ENCODE measurements around the gene CDC37. TPM values are rescaled to one million over a fixed set of nuclear protein-coding genes. Genes with fewer than 3 reads are reported as not detected.

The CDC37 gene
- total and polyA plus RNA-seq, 2 experiments from 2014 or later = 183 to 280 TPM

DNA sequence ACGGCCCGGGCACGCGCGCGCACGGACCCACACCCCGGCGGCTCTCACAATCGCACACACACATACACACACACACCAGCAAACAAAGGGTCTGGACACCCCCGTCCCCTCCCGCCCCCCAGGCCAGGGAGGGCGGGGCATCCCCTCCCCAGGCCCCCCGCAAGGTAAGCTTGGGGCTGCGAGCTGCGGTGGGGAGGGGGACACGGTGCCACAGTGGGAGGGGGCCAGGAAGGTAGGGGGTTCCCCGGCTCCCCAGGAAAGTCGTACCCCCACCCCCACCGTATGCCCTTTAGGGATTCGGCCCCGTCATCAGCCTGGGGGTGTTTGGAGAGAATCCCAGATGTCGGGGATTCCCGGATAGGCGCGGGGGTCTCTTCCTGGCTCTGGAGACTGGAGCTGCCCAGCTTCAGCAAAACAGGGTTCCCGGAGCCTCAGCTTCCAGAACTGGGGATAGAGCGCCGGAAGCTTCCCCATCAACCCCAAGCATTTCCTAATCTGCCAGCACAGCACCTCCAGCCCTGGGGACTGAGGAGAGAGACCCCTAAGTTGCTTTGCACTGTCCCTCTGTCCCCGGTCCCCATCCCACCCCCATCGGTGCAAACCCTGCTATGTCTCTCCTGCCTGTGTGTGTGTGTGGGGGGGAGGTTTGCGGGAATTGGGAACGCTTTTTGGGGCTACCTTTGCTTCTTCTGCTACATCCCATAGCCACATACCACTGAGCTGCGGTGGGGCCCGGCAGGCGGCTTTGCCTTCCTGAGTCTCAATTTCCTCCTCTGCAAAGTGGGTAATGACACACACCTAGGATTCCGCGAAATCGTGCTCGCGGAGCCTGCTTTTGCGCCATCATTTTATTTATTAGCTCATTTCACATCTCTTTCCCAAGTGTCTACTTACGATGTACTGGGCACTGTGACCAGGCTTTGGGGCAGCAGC, 1.8 kb upstream of the CDC37 start:
- DNase-seq (ENCODE audit: low spot score) = peak; percentile 55

More for the DNA sequence above, 1.8 kb upstream of the CDC37 start:
- peaks cover 13% of the 10 kb centered on the region; the same call in 1 of the 2 replicates for H3F3A ChIP-seq (replicated peaks; ENCODE audit: low read depth)
- Mint-ChIP-seq H3K36me3 (ENCODE audit: low read depth) (peaks cover 7% of the 10 kb centered on the region; the same call in 2 of the 3 replicates), H3K4me3 (peak overlapping the region; percentile 97), H3K9me3 (no peaks in the 10 kb centered on the region), H3K27me3 (ENCODE audit: insufficient read depth, low read depth, poor library complexity) (peaks cover 35% of the 10 kb centered on the region), H3K27ac (no peak overlapping the region), H3K4me1 (peaks cover 22% of the 10 kb centered on the region)
- H3K4me3 ChIP-seq = peak overlapping the region; percentile 99
- no peaks in the 10 kb centered on the region for H3K36me3 ChIP-seq (ENCODE audit: insufficient read depth)
- peaks cover 31% of the 10 kb centered on the region for H3K79me2 ChIP-seq (replicated peaks; ENCODE audit: insufficient read depth)
- peaks cover 23% of the 10 kb centered on the region for H4K20me1 ChIP-seq (replicated peaks; ENCODE audit: insufficient read depth)
- peaks cover 29% of the 10 kb centered on the region for H3K27me3 ChIP-seq (ENCODE audit: insufficient read depth)
- H3K4me1 ChIP-seq (ENCODE audit: insufficient read depth) = peaks cover 10% of the 10 kb centered on the region; the same call in 1 of the 2 replicates
- TF ChIP-seq ZNF114 (CRISPR knock-in tag; IDR thresholded peaks at IDR 0.05) = no peak
- TF ChIP-seq, protein P1, sequence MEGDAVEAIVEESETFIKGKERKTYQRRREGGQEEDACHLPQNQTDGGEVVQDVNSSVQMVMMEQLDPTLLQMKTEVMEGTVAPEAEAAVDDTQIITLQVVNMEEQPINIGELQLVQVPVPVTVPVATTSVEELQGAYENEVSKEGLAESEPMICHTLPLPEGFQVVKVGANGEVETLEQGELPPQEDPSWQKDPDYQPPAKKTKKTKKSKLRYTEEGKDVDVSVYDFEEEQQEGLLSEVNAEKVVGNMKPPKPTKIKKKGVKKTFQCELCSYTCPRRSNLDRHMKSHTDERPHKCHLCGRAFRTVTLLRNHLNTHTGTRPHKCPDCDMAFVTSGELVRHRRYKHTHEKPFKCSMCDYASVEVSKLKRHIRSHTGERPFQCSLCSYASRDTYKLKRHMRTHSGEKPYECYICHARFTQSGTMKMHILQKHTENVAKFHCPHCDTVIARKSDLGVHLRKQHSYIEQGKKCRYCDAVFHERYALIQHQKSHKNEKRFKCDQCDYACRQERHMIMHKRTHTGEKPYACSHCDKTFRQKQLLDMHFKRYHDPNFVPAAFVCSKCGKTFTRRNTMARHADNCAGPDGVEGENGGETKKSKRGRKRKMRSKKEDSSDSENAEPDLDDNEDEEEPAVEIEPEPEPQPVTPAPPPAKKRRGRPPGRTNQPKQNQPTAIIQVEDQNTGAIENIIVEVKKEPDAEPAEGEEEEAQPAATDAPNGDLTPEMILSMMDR (conservative IDR thresholded peaks at IDR 0.05; ENCODE audit: low read depth in 2 of 2) = no peak
- TF ChIP-seq, protein P2, sequence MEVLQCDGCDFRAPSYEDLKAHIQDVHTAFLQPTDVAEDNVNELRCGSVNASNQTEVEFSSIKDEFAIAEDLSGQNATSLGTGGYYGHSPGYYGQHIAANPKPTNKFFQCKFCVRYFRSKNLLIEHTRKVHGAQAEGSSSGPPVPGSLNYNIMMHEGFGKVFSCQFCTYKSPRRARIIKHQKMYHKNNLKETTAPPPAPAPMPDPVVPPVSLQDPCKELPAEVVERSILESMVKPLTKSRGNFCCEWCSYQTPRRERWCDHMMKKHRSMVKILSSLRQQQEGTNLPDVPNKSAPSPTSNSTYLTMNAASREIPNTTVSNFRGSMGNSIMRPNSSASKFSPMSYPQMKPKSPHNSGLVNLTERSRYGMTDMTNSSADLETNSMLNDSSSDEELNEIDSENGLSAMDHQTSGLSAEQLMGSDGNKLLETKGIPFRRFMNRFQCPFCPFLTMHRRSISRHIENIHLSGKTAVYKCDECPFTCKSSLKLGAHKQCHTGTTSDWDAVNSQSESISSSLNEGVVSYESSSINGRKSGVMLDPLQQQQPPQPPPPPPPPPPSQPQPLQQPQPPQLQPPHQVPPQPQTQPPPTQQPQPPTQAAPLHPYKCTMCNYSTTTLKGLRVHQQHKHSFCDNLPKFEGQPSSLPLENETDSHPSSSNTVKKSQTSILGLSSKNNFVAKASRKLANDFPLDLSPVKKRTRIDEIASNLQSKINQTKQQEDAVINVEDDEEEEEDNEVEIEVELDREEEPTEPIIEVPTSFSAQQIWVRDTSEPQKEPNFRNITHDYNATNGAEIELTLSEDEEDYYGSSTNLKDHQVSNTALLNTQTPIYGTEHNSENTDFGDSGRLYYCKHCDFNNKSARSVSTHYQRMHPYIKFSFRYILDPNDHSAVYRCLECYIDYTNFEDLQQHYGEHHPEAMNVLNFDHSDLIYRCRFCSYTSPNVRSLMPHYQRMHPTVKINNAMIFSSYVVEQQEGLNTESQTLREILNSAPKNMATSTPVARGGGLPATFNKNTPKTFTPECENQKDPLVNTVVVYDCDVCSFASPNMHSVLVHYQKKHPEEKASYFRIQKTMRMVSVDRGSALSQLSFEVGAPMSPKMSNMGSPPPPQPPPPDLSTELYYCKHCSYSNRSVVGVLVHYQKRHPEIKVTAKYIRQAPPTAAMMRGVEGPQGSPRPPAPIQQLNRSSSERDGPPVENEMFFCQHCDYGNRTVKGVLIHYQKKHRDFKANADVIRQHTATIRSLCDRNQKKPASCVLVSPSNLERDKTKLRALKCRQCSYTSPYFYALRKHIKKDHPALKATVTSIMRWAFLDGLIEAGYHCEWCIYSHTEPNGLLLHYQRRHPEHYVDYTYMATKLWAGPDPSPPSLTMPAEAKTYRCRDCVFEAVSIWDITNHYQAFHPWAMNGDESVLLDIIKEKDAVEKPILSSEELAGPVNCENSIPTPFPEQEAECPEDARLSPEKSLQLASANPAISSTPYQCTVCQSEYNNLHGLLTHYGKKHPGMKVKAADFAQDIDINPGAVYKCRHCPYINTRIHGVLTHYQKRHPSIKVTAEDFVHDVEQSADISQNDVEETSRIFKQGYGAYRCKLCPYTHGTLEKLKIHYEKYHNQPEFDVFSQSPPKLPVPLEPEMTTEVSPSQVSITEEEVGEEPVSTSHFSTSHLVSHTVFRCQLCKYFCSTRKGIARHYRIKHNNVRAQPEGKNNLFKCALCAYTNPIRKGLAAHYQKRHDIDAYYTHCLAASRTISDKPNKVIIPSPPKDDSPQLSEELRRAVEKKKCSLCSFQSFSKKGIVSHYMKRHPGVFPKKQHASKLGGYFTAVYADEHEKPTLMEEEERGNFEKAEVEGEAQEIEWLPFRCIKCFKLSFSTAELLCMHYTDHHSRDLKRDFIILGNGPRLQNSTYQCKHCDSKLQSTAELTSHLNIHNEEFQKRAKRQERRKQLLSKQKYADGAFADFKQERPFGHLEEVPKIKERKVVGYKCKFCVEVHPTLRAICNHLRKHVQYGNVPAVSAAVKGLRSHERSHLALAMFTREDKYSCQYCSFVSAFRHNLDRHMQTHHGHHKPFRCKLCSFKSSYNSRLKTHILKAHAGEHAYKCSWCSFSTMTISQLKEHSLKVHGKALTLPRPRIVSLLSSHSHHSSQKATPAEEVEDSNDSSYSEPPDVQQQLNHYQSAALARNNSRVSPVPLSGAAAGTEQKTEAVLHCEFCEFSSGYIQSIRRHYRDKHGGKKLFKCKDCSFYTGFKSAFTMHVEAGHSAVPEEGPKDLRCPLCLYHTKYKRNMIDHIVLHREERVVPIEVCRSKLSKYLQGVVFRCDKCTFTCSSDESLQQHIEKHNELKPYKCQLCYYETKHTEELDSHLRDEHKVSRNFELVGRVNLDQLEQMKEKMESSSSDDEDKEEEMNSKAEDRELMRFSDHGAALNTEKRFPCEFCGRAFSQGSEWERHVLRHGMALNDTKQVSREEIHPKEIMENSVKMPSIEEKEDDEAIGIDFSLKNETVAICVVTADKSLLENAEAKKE (CRISPR knock-in tag; IDR thresholded peaks at IDR 0.05) = no peak
- peak overlapping the region; percentile 98 for H2AFZ ChIP-seq
- ATAC-seq = peak; percentile 4
- peak overlapping the region; percentile 95 for H3K4me2 ChIP-seq
- no peak overlapping the region for H3K27ac ChIP-seq (ENCODE audit: low read depth)
- H3K9me2 ChIP-seq (ENCODE audit: insufficient read depth) = no peaks in the 10 kb centered on the region
